ENCODE measurements around the gene WWOX. TPM values are rescaled to one million over a fixed set of nuclear protein-coding genes. Genes with fewer than 3 reads are reported as not detected.

Gene WWOX
- total and polyA plus RNA-seq, 2 experiments from 2014 or later: 17.0 to 39.8 TPM

- no peak for DNase-seq (ENCODE audit: low spot score)
These were observed 717.8 kb downstream of the WWOX start for GRCh38 chr16:78817200-78817739.

GRCh38 chr16:78821335-78821734 is 721.9 kb downstream of the WWOX start:
- DNase-seq (ENCODE audit: low spot score): no peak
- H3K4me3 ChIP-seq: no peak overlapping the region
- no peaks in the 10 kb centered on the region for H3K36me3 ChIP-seq (replicated peaks; ENCODE audit: insufficient read depth, low read depth)
- no peaks in the 10 kb centered on the region for H3K9me2 ChIP-seq (replicated peaks; ENCODE audit: insufficient read depth)
- H4K20me1 ChIP-seq (ENCODE audit: insufficient read depth, poor library complexity, severe bottlenecking): no peaks in the 10 kb centered on the region
- TF ChIP-seq EZH2phosphoT487 (IDR thresholded peaks at IDR 0.05; ENCODE audit: low read depth, severe bottlenecking, unreplicated experiment) (no peak), EZH2 (IDR thresholded peaks at IDR 0.05; ENCODE audit: borderline replicate concordance) (no peak), CTCF (IDR thresholded peaks at IDR 0.05; ENCODE audit: poor library complexity) (no peak)
- H3K27me3 ChIP-seq: no peaks in the 10 kb centered on the region
- 67% methylated on average over 3 of the region's 3 CpGs for WGBS (ENCODE audit: low lambda C conversion rate, missing lambda C conversion rate)
- no peak overlapping the region for H3K4me2 ChIP-seq
- H3K79me2 ChIP-seq: no peaks in the 10 kb centered on the region
- no peaks in the 10 kb centered on the region for H3K9me3 ChIP-seq (ENCODE audit: low read depth)
- no peak overlapping the region for H3K27ac ChIP-seq
- no peak overlapping the region for H2AFZ ChIP-seq
- peaks cover 5% of the 10 kb centered on the region for H3K4me1 ChIP-seq (ENCODE audit: insufficient read depth)

More at GRCh38 chr16:78817200-78817739, 717.8 kb downstream of the WWOX start:
- peaks cover 5% of the 10 kb centered on the region for H3K4me1 ChIP-seq (ENCODE audit: insufficient read depth)
- no peak overlapping the region for H3K4me3 ChIP-seq
- no peaks in the 10 kb centered on the region for H3K9me3 ChIP-seq (ENCODE audit: low read depth)
- no peaks in the 10 kb centered on the region for H3K9me2 ChIP-seq (replicated peaks; ENCODE audit: insufficient read depth)
- no peak overlapping the region for H3K4me2 ChIP-seq
- TF ChIP-seq CTCF (IDR thresholded peaks at IDR 0.05; ENCODE audit: poor library complexity) (no peak), EZH2phosphoT487 (IDR thresholded peaks at IDR 0.05; ENCODE audit: low read depth, severe bottlenecking, unreplicated experiment) (no peak), EZH2 (IDR thresholded peaks at IDR 0.05; ENCODE audit: borderline replicate concordance) (no peak)
- H3K27me3 ChIP-seq: no peaks in the 10 kb centered on the region
- H3K79me2 ChIP-seq: no peaks in the 10 kb centered on the region
- H4K20me1 ChIP-seq (ENCODE audit: insufficient read depth, poor library complexity, severe bottlenecking): no peaks in the 10 kb centered on the region
- H3K36me3 ChIP-seq (replicated peaks; ENCODE audit: insufficient read depth, low read depth): no peaks in the 10 kb centered on the region
- H3K27ac ChIP-seq: peak overlapping the region; percentile 44
- WGBS (ENCODE audit: low lambda C conversion rate, missing lambda C conversion rate): 92% methylated on average over 6 of the region's 6 CpGs
- H2AFZ ChIP-seq: no peak overlapping the region

GRCh38 chr16:78822509-78822908 is 723.1 kb downstream of the WWOX start:
- WGBS (ENCODE audit: low lambda C conversion rate, missing lambda C conversion rate): 88% methylated on average over 2 of the region's 2 CpGs
- Histone ChIP-seq H3K9me3 (ENCODE audit: low read depth) (no peaks in the 10 kb centered on the region), H2AFZ (no peak overlapping the region), H3K27me3 (no peaks in the 10 kb centered on the region), H3K4me1 (ENCODE audit: insufficient read depth) (peaks cover under 1% of the 10 kb centered on the region), H4K20me1 (ENCODE audit: insufficient read depth, poor library complexity, severe bottlenecking) (no peaks in the 10 kb centered on the region), H3K9me2 (replicated peaks; ENCODE audit: insufficient read depth) (no peaks in the 10 kb centered on the region), H3K27ac (no peak overlapping the region), H3K79me2 (no peaks in the 10 kb centered on the region), H3K4me2 (no peak overlapping the region), H3K36me3 (replicated peaks; ENCODE audit: insufficient read depth, low read depth) (no peaks in the 10 kb centered on the region), H3K4me3 (no peak overlapping the region)
- no peak for DNase-seq (ENCODE audit: low spot score)
- TF ChIP-seq EZH2phosphoT487 (IDR thresholded peaks at IDR 0.05; ENCODE audit: low read depth, severe bottlenecking, unreplicated experiment) (no peak), EZH2 (IDR thresholded peaks at IDR 0.05; ENCODE audit: borderline replicate concordance) (no peak), CTCF (IDR thresholded peaks at IDR 0.05; ENCODE audit: poor library complexity) (no peak)

All from hepatocyte (in vitro differentiated cells).